ENCODE measurements around the gene ZFAND3.

GRCh38 chr6:38173909-38174308 lies 354.4 kb downstream of the ZFAND3 start:
- TF ChIP-seq TAF1 (IDR thresholded peaks at IDR 0.05; ENCODE audit: borderline replicate concordance, low read depth, low read length) = no peak
- no peak for TF ChIP-seq POLR2A (IDR thresholded peaks at IDR 0.05; ENCODE audit: low read depth, low read length)
